MM.1S (cell line): ENCODE data around the gene ABCG2.

Experiments used
- DNase-seq: peaks from one replicate; pipeline ENCODE4 v3.0.0-alpha.2; 2015
- H2AFZ ChIP-seq: fragments of 300-600 bp; sonication (generic); 2 replicates; pipeline ENCODE4 v1.6.0; 2016; ENCODE audit warnings: antibody characterized with exemption, low read length
- H3F3A ChIP-seq: fragments of 300-600 bp; sonication (generic); 2 replicates; pipeline ENCODE4 v1.6.1; 2016; ENCODE audit warnings: mild to moderate bottlenecking, antibody characterized with exemption, low read length, moderate library complexity, mixed read lengths; ENCODE audit not compliant: insufficient read depth
- H3K27ac ChIP-seq: fragments of 300-600 bp; sonication (generic); 2 replicates; pipeline ENCODE4 v1.5.1; 2016; ENCODE audit warnings: mild to moderate bottlenecking, low read length
- H3K27me3 ChIP-seq: fragments of 300-600 bp; sonication (generic); replicated peaks from 2 replicates; pipeline ENCODE4 v1.6.0; 2016; ENCODE audit warnings: low read length; ENCODE audit not compliant: insufficient read depth
- H3K36me3 ChIP-seq: fragments of 300-600 bp; sonication (generic); replicated peaks from 2 replicates; pipeline ENCODE4 v1.6.1; 2016; ENCODE audit warnings: mild to moderate bottlenecking, low read length, mixed read lengths; ENCODE audit not compliant: insufficient read depth
- H3K4me1 ChIP-seq: fragments of 300-600 bp; sonication (generic); 2 replicates; pipeline ENCODE4 v1.6.1; 2016; ENCODE audit warnings: low read length, mixed read lengths
- H3K4me2 ChIP-seq: fragments of 300-600 bp; sonication (generic); 2 replicates; pipeline ENCODE4 v1.6.0; 2016; ENCODE audit warnings: low read depth, low read length
- H3K4me3 ChIP-seq: fragments of 300-600 bp; sonication (generic); 2 replicates; pipeline ENCODE4 v1.5.1; 2016; ENCODE audit warnings: low read length, mixed read lengths
- H3K79me2 ChIP-seq: fragments of 300-600 bp; sonication (generic); 2 replicates; pipeline ENCODE4 v1.6.1; 2016; ENCODE audit warnings: mixed run types, low read length, mixed read lengths
- H3K9ac ChIP-seq: fragments of 300-600 bp; sonication (generic); 2 replicates; pipeline ENCODE4 v1.6.1; 2016; ENCODE audit warnings: low read length, mixed read lengths
- H3K9me2 ChIP-seq: fragments of 300-600 bp; sonication (generic); replicated peaks from 2 replicates; pipeline ENCODE4 v1.6.1; 2016; ENCODE audit warnings: mild to moderate bottlenecking, low read length, mixed read lengths; ENCODE audit not compliant: insufficient read depth
- H3K9me3 ChIP-seq: fragments of 300-600 bp; sonication (generic); replicated peaks from 2 replicates; pipeline ENCODE4 v1.6.1; 2016; ENCODE audit warnings: mild to moderate bottlenecking, low read length, mixed read lengths; ENCODE audit not compliant: insufficient read depth
- H4K20me1 ChIP-seq: fragments of 300-600 bp; sonication (generic); 2 replicates; pipeline ENCODE4 v1.6.1; 2016; ENCODE audit warnings: mild to moderate bottlenecking, low read length, moderate library complexity, mixed read lengths; ENCODE audit not compliant: insufficient read depth
- EZH2 ChIP-seq: fragments of 300-600 bp; sonication (generic); optimal IDR thresholded peaks from 2 replicates; pipeline ENCODE3; 2017; ENCODE audit warnings: low read depth, mild to moderate bottlenecking, antibody characterized with exemption, low read length, mixed read lengths
- EZH2phosphoT487 ChIP-seq: fragments of 300-600 bp; sonication (generic); IDR thresholded peaks from 2 replicates; pipeline ENCODE4 v1.6.1; 2018; ENCODE audit warnings: antibody characterized with exemption, low read length
- TF ChIP-seq, protein P1 (sequence below): fragments of 300-600 bp; sonication (generic); IDR thresholded peaks from 2 replicates; pipeline ENCODE4 v1.5.1; 2016; ENCODE audit warnings: antibody characterized with exemption, low read length, mixed read lengths

ABCG2 gene

DNA sequence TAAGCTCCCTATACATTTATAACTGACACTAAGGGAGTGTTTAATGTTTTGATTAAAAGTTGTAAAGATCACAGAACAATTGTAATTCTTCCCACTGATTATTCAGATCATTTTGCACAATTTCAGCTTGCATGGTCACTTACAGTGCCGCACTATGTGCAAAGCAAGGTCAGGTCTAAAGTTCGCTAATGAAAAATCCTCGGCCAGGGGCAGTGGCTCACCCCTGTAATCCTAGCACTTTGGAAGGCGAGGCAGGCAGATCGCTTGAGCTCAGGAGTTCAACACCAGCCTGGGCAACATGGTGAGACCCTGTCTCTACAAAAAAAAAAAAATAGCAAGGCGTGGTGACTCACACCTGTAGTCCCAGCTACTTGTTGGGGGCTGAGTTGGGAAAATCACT is 94.0 kb downstream of the ABCG2 start:
- TF ChIP-seq EZH2phosphoT487: no peak
- TF ChIP-seq, protein P1, sequence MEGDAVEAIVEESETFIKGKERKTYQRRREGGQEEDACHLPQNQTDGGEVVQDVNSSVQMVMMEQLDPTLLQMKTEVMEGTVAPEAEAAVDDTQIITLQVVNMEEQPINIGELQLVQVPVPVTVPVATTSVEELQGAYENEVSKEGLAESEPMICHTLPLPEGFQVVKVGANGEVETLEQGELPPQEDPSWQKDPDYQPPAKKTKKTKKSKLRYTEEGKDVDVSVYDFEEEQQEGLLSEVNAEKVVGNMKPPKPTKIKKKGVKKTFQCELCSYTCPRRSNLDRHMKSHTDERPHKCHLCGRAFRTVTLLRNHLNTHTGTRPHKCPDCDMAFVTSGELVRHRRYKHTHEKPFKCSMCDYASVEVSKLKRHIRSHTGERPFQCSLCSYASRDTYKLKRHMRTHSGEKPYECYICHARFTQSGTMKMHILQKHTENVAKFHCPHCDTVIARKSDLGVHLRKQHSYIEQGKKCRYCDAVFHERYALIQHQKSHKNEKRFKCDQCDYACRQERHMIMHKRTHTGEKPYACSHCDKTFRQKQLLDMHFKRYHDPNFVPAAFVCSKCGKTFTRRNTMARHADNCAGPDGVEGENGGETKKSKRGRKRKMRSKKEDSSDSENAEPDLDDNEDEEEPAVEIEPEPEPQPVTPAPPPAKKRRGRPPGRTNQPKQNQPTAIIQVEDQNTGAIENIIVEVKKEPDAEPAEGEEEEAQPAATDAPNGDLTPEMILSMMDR: no peak
- no peak for TF ChIP-seq EZH2
- no peak overlapping the region for H3K4me3 ChIP-seq

GRCh38 chr4:88063634-88064296 is 94.7 kb downstream of the ABCG2 start:
- Histone ChIP-seq H3K9me3 (no peaks in the 10 kb centered on the region), H3K4me3 (no peak overlapping the region), H3K27ac (no peak overlapping the region), H3K9me2 (no peaks in the 10 kb centered on the region), H3K27me3 (no peaks in the 10 kb centered on the region), H3F3A (no peaks in the 10 kb centered on the region), H3K36me3 (no peaks in the 10 kb centered on the region; the same call in 1 of the 2 replicates), H3K79me2 (no peaks in the 10 kb centered on the region), H3K4me1 (no peaks in the 10 kb centered on the region), H4K20me1 (no peaks in the 10 kb centered on the region), H3K4me2 (no peak overlapping the region), H2AFZ (no peak overlapping the region), H3K9ac (no peak overlapping the region)
- DNase-seq: no peak
- TF ChIP-seq EZH2phosphoT487 (no peak), EZH2 (no peak)
- TF ChIP-seq, protein P1: no peak

More for the DNA sequence above, 94.0 kb downstream of the ABCG2 start:
- H3F3A ChIP-seq: no peaks in the 10 kb centered on the region
- no peaks in the 10 kb centered on the region for H3K4me1 ChIP-seq
- no peak overlapping the region for H3K9ac ChIP-seq
- no peaks in the 10 kb centered on the region for H3K27me3 ChIP-seq
- H3K9me2 ChIP-seq: no peaks in the 10 kb centered on the region
- no peak overlapping the region for H3K27ac ChIP-seq
- DNase-seq: no peak
- H3K36me3 ChIP-seq: no peaks in the 10 kb centered on the region; the same call in 1 of the 2 replicates
- no peak overlapping the region for H2AFZ ChIP-seq
- no peak overlapping the region for H3K4me2 ChIP-seq
- no peaks in the 10 kb centered on the region for H4K20me1 ChIP-seq
- H3K79me2 ChIP-seq: no peaks in the 10 kb centered on the region
- H3K9me3 ChIP-seq: no peaks in the 10 kb centered on the region

- no peaks in the 10 kb centered on the region for H3K9me2 ChIP-seq
These were observed 95.6 kb downstream of the ABCG2 start for GRCh38 chr4:88062843-88063242.

More at GRCh38 chr4:88062843-88063242, 95.6 kb downstream of the ABCG2 start:
- no peaks in the 10 kb centered on the region for H3K27me3 ChIP-seq
- H3K9me3 ChIP-seq: no peaks in the 10 kb centered on the region
- no peak overlapping the region for H3K4me3 ChIP-seq
- no peak overlapping the region for H2AFZ ChIP-seq
- no peaks in the 10 kb centered on the region; the same call in 1 of the 2 replicates for H3K36me3 ChIP-seq
- H3K27ac ChIP-seq: no peak overlapping the region
- TF ChIP-seq, protein P1: no peak
- H3K79me2 ChIP-seq: no peaks in the 10 kb centered on the region
- H3K4me2 ChIP-seq: no peak overlapping the region
- H3F3A ChIP-seq: no peaks in the 10 kb centered on the region
- H3K4me1 ChIP-seq: 0 out of 2 replicates have a peak, but pooled peaks cover 6% of the 10 kb centered on the region
- no peak for DNase-seq
- no peaks in the 10 kb centered on the region for H4K20me1 ChIP-seq
- H3K9ac ChIP-seq: no peak overlapping the region
